Left lung (tissue), 10 donors: ENCODE results near the gene ATG9A. TPM values are rescaled to one million over a fixed set of nuclear protein-coding genes. Genes with fewer than 3 reads are reported as not detected.

Experiments used
- ATAC-seq: fragments of 200-7000 bp; cut with Tn5 transposase; one replicate; pipeline ENCODE4 v1.9.1; 2020; ENCODE audit warnings: moderate library complexity
- DNase-seq, 4 donors: peaks; one replicate each; pipeline ENCODE4 v3.0.0-alpha.2; 2013 to 2020
- H3K27ac ChIP-seq, 2 donors: fragments of 200-600 bp; sonication (generic) in 1 of 2; one replicate each; pipeline versions ENCODE4 v1.5.0 to v1.8.0; 2020 to 2021
- H3K27me3 ChIP-seq, 2 donors: fragments of 200-600 bp; sonication (generic) in 1 of 2; one replicate each; pipeline versions ENCODE4 v1.5.0 to v1.8.0; 2020 to 2021
- H3K36me3 ChIP-seq, 2 donors: fragments of 200-600 bp; sonication (generic) in 1 of 2; one replicate each; pipeline versions ENCODE4 v1.5.0 to v1.8.0; 2020 to 2021
- H3K4me1 ChIP-seq, 2 donors: fragments of 200-600 bp; one replicate each; pipeline ENCODE4 v1.8.0; 2021
- H3K4me3 ChIP-seq, 2 donors: fragments of 200-600 bp; sonication (generic) in 1 of 2; one replicate each; pipeline versions ENCODE4 v1.5.0 to v1.8.0; 2020 to 2021; ENCODE audit warnings: mild to moderate bottlenecking in 1 of 2
- H3K9me3 ChIP-seq, 2 donors: fragments of 200-600 bp; sonication (generic) in 1 of 2; one replicate each; pipeline versions ENCODE4 v1.5.0 to v1.8.0; 2020 to 2021
- CTCF ChIP-seq, 2 donors: fragments of 200-600 bp; sonication (generic) in 1 of 2; IDR thresholded peaks; one replicate each; pipeline versions ENCODE4 v1.5.0 to v1.8.0; 2021; ENCODE audit warnings: antibody characterized with exemption in 2 of 2
- intact Hi-C, 2 donors: fragments of 100-400 bp; cut with DNase I; formaldehyde crosslinking; loops; one replicate each; pipeline versions ENCODE4 v1.11.2 to v1.14.2; 2022
- polyA plus RNA-seq, 6 donors: library from polyadenylated mRNA; unstranded; fragments of 120-200 nt; gene quantifications; one replicate each; pipeline ENCODE4 v1.2.1, GENCODE V29; 2013; ENCODE audit not compliant: insufficient read length in 6 of 6
- total RNA-seq, 2 donors: library from RNA; stranded (reverse); fragmentation: NEBNext Ultra II Directional; extraction: Animal tissue kit (Norgen Biotek cat#: 25700); gene quantifications; one replicate each; pipeline ENCODE4 v1.2.1, GENCODE V29; 2021
- donor health status: DM: no; HTN: yes; CAD: no.
- donor health status: DM: no; HTN: no; CAD: no.

The ATG9A gene
- total and polyA plus RNA-seq, 8 donors, result 43.1 to 58.9 (median 48.7) TPM

DNA sequence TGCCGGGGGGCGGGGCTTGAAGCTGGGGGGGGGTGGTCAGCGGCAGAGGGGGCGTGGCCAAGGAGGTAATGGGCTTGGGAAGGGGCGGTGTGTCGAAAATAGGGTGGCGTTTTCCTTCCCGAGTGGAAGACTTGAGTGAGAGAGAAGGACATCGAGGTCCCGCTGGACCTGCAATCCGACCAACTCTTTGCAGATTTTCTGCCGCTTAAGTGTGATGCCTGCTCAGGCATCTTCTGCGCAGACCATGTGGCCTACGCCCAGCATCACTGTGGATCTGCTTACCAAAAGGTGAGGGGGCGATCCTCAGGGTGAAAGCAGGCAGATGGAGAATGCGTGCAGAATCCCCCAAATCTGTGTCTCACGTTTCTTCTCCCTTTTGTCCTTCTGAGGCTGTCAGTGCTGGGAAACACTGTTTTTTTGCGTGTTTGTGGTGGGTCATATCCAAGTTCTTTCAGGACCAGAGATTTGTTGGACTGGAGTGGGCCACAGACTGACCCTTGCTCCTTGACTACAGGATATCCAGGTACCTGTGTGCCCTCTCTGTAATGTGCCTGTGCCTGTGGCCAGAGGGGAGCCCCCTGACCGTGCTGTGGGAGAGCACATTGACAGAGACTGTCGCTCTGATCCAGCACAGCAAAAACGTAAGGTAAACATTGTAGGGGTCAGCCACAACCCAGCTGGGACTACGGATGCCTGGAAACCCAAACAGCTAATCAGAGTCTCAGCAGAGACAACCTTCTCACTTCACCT is 22.1 kb downstream of the ATG9A start:
- Histone ChIP-seq H3K36me3 (peaks cover 0 to 43% of the 10 kb centered on the region in 2 donors), H3K4me3 (peak overlapping the region; percentile 50 to 61), H3K27ac (peak overlapping the region; percentile 94 to 95), H3K27me3 (no peaks in the 10 kb centered on the region), H3K4me1 (peaks cover 14 to 35% of the 10 kb centered on the region in 2 donors), H3K9me3 (peaks cover 0 to 4% of the 10 kb centered on the region in 2 donors)
- DNase-seq (no peak), ATAC-seq (no peak)
- no peak for TF ChIP-seq CTCF (IDR thresholded peaks at IDR 0.05)
- intact Hi-C loops, result no loop called here

- H3K9me3 ChIP-seq, result peaks cover 0 to 4% of the 10 kb centered on the region in 2 donors
- no peaks in the 10 kb centered on the region for H3K27me3 ChIP-seq
- intact Hi-C loops, result no loop called here
- peak; percentile 96 for ATAC-seq
- peak within 1 kb of the TSS; percentile 94 to 95 for H3K27ac ChIP-seq
- H3K36me3 ChIP-seq, result peaks cover 0 to 38% of the 10 kb centered on the region in 2 donors
- peak within 1 kb of the TSS; percentile 50 to 61 for H3K4me3 ChIP-seq
- H3K4me1 ChIP-seq, result peaks cover 14 to 35% of the 10 kb centered on the region in 2 donors
- no peak for TF ChIP-seq CTCF (IDR thresholded peaks at IDR 0.05)
- peak; percentile 94 to 99 (median 96) for DNase-seq
Observed at GRCh38 chr2:219206328-219207133, 22.9 kb downstream of the ATG9A start, which contains the start of gene ZFAND2B. ZFAND2B (plus strand) TSS chr2:219206782; CDS start chr2:219206988, 206 bp downstream.

DNA sequence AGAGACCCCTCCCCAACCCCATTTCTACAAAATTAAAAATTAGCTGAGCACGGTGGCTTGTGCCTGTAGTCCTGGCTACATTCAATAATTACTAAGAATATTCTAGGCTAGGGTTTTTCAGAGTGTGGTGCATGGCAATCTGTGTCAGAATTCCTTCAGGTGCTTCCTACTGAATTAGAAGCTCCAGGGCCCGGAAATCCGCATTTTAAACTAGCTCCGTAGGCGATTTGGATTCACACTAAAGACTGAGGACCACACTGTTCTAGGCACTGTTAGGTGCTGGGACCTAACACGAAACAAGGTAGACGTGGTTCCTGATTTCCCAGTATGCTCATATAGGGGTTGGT is 23.5 kb downstream of the ATG9A start:
- H3K9me3 ChIP-seq, result peaks cover 0 to 4% of the 10 kb centered on the region in 2 donors
- TF ChIP-seq CTCF (IDR thresholded peaks at IDR 0.05), result no peak
- ATAC-seq (no peak), DNase-seq (no peak)
- peak overlapping the region; percentile 50 to 61 for H3K4me3 ChIP-seq
- H3K4me1 ChIP-seq, result peaks cover 14 to 35% of the 10 kb centered on the region in 2 donors
- no peaks in the 10 kb centered on the region for H3K27me3 ChIP-seq
- H3K36me3 ChIP-seq, result peaks cover 0 to 34% of the 10 kb centered on the region in 2 donors
- intact Hi-C loops, result no loop called here
- H3K27ac ChIP-seq, result peak overlapping the region; percentile 94 to 95

GRCh38 chr2:219205165-219205538 is 24.3 kb downstream of the ATG9A start:
- ATAC-seq (no peak), DNase-seq (no peak)
- Histone ChIP-seq H3K4me1 (peaks cover 14 to 34% of the 10 kb centered on the region in 2 donors), H3K4me3 (no peak overlapping the region), H3K27ac (no peak overlapping the region), H3K36me3 (peaks cover 0 to 26% of the 10 kb centered on the region in 2 donors), H3K9me3 (peaks cover 0 to 4% of the 10 kb centered on the region in 2 donors), H3K27me3 (no peaks in the 10 kb centered on the region)
- intact Hi-C loops, result no loop called here
- TF ChIP-seq CTCF (IDR thresholded peaks at IDR 0.05), result no peak
